ENCODE measurements around the gene CADPS2. TPM values are rescaled to one million over a fixed set of nuclear protein-coding genes. Genes with fewer than 3 reads are reported as not detected.

The CADPS2 gene
- total RNA-seq, 1 experiment from 2014 or later: 1.6 TPM

DNA sequence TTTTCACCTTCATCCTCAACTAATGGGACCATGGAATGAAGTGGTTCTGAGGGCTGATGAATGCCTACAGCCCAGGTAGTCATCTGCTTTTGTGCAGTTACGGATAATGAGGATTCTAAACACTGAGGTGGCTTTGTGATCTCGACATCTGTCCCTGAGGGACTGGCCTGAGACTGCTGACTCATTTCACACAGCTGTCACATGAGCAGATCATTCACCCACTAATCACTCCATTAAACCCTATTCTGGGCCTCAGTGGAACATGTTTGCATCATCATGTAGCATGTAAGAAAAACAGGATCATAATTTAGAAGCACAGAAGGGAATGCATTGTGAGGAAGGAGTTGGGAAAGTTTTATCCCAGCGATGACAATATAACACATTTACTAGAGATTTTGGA, 502.3 kb downstream of the CADPS2 start:
- no peak for DNase-seq (ENCODE audit: low spot score)

DNA sequence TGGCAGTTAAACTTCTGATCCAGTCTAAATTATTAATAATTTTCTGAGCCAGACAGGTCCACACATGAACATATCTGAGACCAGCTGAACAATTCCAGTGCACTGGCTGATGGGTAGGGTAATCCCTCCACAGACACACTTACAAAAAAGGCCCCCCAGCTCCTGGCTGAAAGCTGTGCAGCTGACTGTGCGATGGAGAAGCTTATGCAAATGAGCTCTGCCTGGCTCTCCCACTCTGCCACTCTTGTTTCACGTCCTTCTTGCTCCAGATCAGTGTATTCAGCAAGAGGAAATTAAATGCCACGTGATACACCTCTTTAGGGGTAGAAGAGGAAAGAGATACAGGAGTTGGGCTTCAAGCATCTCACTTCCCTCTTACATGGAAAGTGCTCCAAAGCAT, 505.3 kb downstream of the CADPS2 start:
- DNase-seq (ENCODE audit: low spot score): no peak

DNA sequence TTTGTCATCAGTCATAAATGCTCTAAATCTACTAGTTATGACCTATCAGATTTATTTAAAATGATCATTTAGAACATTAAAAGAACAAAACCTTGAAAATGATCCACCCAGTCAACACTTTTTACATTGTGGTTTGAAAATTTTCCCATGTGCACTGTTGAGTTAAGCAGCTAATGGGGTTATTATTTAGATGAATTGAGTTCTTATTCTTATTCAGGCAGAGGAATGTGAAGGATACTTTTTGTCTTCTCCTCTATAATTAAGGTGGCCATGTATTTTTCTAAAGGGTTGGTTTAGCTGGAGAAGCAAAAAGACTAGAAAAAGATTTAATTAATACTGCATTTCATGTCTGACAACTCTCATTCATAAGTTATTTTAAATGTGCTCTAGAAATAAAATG, 506.8 kb downstream of the CADPS2 start:
- DNase-seq (ENCODE audit: low spot score): no peak

DNA sequence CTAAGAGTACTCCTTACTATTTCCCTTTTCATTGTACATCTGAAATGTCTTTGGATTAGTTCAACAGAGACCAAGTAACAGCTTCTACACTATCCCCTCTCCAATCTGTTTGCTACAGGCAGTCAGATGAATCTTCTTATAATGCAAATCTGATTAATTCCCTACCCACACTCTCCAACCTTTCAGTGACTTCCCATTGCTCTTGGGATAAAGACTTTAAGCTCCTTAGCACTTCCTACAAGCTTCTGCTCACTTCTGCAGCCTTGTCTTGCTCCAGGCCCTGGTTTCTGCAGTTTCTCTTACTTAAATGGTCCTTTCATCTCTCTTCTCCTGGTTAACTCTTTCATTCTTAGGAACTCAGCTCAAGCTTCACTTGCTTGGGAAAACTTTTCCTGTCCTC, 516.5 kb downstream of the CADPS2 start:
- no peak for DNase-seq (ENCODE audit: low spot score)

DNA sequence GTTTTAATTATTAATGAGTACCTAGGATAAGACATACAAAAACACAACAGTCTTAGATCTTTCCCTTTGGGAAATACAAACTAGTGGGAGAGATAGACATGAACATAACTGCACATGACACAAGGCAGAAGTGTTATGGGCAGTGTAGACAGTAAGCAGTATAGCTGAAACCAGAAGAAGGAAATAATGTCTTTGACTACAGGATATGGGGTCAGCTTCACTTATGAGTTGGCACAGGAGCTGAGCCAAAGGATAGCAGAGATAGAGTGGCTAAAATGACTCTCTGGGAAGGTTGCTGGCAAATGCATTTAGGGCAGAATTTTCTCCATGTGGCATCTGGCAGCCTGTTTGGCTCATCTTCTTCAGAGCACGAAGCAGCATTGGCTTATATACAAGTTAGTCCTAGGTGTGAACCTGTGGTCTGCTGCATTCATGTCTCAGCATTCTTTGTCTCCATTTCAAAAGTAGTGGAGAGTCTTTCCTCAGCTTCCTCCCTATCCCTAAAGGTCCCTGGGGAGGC, 521.4 kb downstream of the CADPS2 start:
- no peak for DNase-seq (ENCODE audit: low spot score)

DNA sequence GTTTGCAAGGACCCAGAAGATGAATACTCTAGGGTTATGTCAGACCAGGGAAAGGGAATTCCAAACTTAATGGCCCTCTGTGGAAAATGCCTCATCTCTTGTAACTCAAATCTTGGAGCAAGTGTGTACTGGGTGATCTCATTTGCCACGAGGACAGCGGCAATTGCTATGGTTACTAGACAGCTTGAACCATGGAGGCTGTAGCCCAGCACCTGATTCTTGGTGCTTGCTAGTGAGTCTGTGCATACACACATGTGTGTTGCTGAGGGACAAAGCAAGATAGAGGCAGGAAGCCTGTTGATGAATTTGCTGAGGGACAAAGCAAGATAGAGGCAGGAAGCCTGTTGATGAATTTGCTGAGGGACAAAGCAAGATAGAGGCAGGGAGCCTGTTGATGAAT, 523.1 kb downstream of the CADPS2 start:
- DNase-seq (ENCODE audit: low spot score): no peak

DNA sequence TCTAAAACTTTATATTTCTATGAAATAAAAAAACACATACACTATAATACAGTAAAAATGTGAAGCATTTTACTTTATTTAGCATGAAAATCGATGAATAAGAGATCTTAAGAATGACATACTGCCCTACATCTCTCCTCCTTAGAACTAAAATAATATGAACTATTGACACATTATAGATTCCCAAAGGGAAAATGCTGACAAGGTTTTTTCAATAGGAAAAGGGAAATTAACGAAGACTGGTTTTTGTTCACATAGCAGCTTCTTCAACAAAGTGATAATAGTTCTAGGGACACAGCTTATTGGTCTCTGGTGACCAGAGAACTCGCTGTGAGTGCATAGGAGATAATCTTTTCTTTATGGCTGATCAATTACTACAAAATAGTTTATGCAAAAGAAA, 523.8 kb downstream of the CADPS2 start:
- no peak for DNase-seq (ENCODE audit: low spot score)

DNA sequence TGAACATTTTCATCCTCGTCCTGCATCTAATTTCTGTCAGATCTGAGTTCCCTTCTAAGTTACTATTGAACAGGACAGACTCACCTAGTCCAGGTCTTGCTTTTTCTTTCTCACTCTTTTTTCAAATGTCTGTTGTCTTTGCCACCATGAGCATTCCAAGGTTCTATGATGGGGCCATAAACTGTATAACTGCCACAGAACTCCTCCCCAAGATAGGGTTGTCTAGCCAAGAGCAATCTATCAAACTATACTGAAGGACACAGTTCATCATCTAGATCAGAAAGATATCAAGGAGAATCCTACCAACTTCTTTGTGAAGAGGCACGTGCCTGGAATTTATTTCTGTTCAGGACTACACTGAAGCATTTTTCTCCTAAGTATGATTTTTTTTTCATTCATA, 531.6 kb downstream of the CADPS2 start:
- no peak for DNase-seq (ENCODE audit: low spot score)

DNA sequence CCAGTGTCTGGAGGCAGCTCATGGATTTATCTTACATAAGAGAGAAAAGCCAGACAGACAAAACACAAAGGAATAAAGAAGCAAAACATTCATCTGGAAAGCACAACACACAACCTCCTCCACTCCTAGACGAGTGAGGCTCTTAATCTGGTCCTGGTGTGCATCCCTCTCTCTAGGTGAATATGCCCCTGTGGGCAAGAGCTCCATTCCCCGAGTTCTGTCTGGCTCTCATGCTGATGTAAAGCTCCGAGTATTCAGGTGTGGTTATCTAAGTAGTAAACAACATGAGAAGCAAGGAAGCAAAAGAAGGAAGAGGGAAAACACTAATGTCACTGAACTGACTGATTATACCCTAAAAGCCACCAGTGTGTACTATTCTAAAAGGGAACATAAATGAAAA, 533.8 kb downstream of the CADPS2 start:
- DNase-seq (ENCODE audit: low spot score): no peak

DNA sequence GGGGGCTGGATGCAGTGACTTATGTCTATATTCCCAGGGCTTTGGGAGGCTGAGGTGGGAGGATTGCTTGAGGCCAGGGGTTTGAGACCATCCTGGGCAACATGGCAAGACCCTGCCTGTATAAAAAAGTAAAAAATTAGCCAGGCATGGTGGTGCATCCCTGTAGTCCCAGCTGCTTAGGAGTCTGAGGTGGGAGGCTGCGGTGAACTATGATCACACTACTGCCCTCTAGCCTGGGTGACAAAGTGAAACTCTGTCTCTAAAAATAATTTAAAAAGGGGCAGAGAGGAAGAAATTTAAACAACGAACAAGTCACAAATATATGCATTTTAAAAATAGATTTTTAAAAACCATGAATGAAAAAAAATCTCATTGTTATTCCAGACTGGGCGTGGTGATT, 535.6 kb downstream of the CADPS2 start:
- DNase-seq (ENCODE audit: low spot score): no peak

DNA sequence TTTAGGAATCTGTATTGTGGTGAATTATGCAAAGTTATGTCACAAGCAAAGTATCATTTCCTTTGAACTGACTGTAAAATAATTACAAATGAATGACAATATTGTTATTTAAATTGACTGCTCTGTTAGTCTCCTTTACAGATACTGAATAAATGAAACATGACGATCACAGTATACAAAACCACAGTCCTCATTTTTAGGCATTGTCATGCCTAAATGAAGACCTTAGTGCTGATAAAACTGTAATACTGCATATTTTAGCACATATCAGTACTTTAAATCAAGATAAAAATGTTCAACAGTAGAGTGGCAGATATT, 542.0 kb downstream of the CADPS2 start:
- no peak for DNase-seq (ENCODE audit: low spot score)

DNA sequence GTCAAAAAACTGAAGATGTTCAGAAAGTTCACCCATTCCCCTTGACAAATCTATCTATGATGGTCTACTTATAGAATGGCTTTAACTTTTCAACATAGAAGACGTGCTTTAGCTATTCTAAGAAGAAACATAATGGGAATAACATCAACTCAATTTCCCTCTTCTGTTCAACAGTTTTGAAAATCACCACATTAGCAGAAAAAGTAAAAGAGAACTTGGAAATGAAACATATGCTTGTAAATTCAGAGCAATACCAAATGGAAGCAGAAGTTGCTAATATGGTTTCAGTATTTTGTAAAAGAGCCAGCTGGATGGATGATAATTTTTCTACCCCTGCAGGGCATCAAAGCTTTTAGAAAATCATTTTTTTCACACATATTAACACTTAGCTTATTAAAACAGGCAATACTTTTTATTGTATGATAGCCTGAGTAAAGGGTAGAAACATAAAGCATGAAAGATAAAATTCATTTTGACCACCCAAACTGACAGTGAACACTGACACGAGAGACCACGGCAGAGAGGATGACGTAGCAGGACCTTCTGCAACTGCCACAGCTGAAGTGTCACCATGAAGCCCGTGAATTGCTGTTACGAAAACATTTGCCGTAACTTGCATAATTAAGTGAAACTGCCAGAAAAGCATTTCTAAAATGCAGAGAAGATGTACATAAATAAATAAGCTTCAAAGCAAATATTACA, 542.5 kb downstream of the CADPS2 start:
- no peak for DNase-seq (ENCODE audit: low spot score)

DNA sequence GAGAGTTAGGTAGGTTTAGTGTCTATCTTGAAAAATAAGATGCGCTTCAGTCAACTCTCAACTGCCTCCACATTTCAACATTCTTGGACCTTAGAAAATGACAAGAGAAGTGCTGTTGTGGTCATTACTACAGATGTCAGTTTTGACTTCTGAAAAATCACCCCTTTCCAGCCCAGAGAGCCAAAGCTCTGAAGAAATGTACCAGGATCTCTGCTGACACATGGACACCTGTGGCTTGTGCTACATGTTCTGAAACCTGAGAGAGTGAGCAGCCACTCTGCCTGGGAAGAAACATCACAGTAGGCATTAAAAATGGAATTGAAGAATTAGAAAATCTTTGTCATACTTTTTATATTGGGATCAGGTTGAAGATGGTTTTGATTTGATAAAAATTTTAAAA, 545.8 kb downstream of the CADPS2 start:
- no peak for DNase-seq (ENCODE audit: low spot score)

DNA sequence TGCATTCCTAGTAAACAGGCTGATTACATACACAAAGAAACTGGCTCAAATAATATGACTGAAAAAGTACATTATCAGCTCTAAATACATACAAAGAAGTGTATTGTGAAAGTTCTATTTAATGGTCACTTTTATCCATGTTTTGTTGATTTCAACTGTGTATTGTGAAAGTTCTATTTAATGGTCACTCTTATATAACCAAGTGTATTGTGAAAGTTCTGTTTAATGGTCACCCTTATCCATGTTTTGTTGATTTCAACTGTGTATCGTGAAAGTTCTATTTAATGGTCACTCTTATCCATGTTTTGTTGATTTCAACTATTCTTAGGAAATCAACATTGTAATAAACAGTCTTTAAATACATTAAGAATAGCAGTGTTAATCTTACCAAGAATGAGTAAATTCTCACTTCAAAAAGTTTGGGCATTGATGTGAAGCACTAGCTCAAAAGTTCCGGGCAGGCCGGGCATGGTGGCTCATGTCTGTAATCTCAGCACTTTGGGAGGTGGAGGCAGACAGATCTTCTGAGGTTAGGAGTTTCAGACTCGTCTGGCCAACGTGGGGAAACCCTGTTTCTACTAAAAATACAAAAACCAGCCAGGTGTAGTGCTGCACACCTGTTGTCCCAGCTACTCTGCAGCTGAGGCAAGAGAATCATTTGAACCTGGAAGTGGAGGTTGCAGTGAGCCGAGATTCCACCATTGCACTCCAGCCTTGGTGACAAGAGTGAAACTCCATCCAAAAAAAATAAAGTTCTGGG, 546.9 kb downstream of the CADPS2 start:
- no peak for DNase-seq (ENCODE audit: low spot score)

DNA sequence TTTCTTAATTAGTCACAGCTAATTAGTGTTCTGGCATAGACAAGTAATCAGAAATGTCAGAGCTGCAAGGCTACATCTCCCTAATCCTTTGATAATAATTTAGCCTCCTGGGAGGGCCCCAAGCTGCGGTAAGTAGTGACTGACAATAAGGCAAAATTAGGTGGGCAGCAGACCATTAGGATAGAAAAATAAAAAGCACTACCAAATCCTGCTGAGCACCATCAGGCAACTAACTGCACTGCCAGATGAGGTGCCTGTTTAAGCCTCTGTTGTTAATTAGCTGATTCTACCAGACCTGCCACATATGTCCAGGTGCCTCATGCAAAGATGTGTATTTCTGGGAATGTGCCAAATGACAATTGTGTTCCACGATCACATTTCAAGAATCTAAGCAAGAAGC, 549.2 kb downstream of the CADPS2 start:
- no peak for DNase-seq (ENCODE audit: low spot score)

DNA sequence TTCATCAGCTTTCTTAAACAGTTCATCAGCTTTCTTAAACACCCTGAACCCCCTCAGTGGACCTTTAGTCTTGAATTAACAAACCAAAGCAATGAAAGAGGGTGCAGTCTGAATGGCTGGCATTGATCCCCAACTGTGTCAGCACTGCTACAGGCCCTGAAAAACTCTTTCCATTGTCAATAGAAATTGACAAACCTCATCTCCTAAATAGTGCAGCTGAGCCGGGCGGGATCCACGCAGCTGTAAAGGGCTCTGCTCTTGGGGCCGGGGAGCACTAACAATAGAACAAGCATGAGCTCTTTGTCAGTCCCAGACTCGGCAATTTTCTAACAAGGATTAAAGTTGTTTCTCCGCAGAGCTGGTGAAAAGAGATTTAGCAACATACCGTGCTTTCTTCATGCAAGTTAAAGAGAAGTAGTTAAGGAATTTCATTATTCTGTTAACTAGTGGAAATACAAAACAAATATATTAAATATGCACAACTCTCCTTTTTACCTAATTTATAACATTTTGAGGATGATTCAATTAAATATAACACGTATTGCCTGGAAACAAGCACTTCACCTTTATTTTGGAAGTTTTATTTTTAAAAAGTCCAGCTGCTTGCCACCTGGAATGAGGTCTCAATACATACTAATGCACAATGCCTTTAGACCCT, 557.0 kb downstream of the CADPS2 start:
- no peak for DNase-seq (ENCODE audit: low spot score)

DNA sequence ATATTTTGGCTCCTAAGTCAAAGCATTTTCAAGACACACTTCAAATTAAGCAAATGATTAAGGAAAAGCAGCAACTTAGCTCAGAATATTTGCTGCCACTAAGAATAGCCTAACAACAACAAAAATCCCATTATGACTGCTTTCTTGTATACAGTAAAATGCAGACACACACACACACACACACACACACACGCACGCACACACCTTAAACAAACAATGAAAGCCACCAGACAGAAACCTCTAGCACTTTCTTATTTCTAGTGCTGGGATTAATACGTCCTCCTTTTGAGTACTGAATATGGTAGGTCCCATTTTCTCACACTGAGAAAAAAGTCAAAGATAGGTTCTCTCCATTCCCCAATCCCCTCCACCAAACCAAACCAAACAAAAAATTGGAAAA, 558.3 kb downstream of the CADPS2 start:
- peak; percentile 21 for DNase-seq (ENCODE audit: low spot score)

DNA sequence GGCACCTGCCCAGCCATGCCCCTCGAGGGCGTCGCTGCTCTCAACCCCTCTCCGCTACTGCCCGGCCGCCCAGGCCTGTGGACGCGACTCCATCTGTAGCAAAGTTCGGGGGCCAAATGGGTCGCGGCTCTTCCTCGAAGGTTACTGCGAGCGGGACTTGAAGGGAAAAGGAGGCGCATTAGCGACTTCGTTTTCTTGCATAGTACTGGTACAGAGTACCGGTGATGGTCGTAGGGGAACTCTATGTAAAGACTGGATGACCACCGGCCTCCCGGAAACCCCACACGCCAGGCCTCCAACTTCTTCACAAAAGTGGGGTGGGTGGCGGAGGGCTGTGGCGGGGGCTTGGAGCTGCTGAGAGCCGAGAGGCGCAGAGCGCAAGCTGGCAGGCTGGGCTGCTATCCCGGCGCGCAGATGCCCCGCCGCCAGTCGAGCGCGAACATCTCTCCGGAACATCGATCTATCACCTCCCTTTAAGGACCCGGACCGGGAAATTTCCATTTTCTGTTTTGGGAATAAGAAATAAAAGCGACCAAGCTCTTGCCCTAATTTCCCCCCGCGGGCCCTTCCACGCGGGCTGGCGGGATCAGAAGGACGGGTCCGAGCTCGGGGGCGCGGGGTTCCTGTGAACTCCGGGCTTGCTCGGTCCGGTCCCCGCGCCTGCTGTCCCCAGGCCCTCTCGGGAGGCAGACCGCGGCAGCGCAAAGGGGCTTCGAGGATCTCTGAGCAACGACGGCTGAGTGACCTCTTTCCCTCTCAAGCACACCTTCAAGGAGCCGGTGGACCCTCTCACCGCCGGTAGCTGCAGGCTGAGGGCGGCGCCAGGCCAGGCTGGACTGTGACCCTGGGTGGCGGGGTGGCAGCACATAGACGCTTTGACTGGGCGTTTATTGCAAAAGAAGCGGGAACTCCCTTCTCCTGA, 569.5 kb downstream of the CADPS2 start:
- no peak for DNase-seq (ENCODE audit: low spot score)

DNA sequence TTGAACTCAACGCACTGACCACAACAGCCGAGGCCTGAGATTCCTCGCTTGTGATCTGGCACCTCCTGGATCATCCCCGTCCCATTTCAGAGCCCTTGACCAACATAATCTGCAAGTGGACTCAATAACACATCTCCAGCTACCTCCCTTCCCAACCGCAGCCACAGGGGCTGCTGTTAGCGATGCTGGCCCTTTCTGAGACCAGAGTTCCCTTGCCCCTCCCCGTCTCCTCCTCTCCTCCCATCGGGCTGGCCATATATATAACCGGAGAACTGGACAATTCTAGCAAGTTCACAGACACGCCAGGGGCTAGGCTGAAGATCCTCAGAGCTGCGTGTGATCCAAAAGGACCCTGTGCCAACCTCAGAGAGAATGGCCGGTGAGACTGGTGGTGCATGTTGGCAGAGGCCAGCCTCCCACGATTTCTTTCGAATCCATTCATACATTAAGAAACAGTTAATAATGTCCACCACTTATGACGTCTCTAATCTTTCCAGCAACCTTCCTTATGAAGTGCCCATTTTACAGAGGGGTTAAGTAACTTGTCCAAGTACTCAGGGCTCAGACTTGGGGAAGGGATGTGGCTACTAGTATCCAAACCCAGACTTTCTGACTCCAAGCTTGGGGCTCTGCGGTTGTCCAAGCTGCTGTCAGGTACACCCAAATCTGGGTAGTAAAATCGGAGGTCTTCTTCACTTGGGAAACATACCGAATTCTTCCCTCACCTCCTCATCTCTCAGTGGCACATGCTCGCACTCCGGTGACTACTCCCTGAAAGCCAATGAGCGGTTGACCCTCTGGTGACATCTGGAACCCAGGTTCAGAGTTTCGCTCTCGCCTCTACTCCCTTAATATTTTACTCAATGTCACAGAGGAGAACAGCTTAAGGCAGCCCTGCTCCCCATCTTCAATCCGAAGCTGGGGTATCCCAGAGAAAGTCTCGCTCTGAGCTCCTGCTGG, 570.5 kb downstream of the CADPS2 start:
- DNase-seq (ENCODE audit: low spot score): no peak

DNA sequence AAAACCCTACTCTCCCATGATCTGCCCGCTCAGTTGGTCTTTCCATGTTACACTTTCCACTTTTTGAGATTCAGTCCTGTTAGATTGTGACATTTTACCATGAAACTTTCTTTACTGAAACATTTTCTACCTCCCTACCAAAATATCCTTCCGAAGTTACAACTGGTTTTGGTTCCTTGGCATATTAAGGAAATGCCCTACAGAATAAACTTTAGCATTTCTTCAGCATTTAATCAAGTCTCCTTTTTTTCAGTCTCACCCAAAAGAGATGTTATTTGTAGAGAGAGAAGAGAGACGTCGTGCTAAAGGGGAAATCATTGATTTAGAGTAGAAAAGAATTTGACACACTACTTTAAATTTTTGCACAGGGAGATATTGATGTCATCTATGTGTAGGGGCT, 572.0 kb downstream of the CADPS2 start:
- no peak for DNase-seq (ENCODE audit: low spot score)

DNA sequence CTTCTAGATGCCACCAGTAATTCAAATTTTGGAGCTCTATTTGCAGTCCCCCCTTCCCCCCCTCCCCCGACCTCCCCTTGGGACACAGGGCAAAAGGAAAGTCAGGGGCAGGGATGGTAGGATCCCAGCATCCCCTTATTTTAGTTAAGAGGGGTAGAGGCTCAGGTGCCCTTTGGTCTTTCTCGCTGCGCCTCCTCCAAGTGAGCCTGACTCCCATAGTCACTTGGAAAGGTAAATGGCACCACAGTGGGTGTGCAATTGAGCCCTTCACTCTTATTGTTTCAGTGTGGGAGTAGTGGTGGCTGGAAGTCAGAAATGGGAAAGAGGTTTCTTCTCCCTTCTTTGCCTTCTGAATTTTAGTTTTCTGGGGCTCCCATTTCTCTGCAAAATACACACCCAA, 573.5 kb downstream of the CADPS2 start:
- no peak for DNase-seq (ENCODE audit: low spot score)
